Caco-2 (cell line): ENCODE results near the gene SMARCA2. TPM values are rescaled to one million over a fixed set of nuclear protein-coding genes. Genes with fewer than 3 reads are reported as not detected.

Experiments used
- BruUV-seq: library from RNA; stranded (reverse); fragments of 400-500 nt; replicated peaks from 2 replicates; lab custom pipeline; 2021; lab: Mats Ljungman, UMichigan
- CTCF ChIA-PET: fragments of 300-600 bp; sonication (Branson Sonifier 250); formaldehyde crosslinking; loops from one replicate; lab custom pipeline; 2022; ENCODE audit warnings: antibody characterized with exemption; lab: Charles Lee
- POLR2A ChIA-PET: fragments of 300-600 bp; sonication (Branson Sonifier 250); formaldehyde crosslinking; loops from one replicate; lab custom pipeline; 2022; ENCODE audit warnings: antibody characterized with exemption; lab: Charles Lee
- DNase-seq, 2 experiments: peaks; one replicate each; pipeline versions ENCODE4 v3.0.0 to v3.0.0-alpha.2; 2020 to 2022
- H3K27me3 ChIP-seq: replicated peaks from 2 replicates; pipeline ENCODE4 v1.6.0; 2011; ENCODE audit warnings: low read length; ENCODE audit not compliant: control insufficient read depth, insufficient read depth
- H3K36me3 ChIP-seq: 2 replicates; pipeline ENCODE4 v1.5.1; 2011; ENCODE audit warnings: low read length; ENCODE audit not compliant: control insufficient read depth, insufficient read depth
- H3K4me1 ChIP-seq: fragments of 250-450 bp; sonication (Bioruptor Pico); 2 replicates; pipeline ENCODE4 v1.5.1; 2020; ENCODE audit warnings: mild to moderate bottlenecking
- H3K4me3 ChIP-seq: 2 replicates; pipeline ENCODE4 v1.5.1; 2011; ENCODE audit warnings: low read depth, mild to moderate bottlenecking, control low read depth, low read length
- H3K9me3 ChIP-seq: fragments of 250-450 bp; sonication (Bioruptor Pico); 2 replicates; pipeline ENCODE4 v1.5.1; 2020; ENCODE audit warnings: mild to moderate bottlenecking, moderate library complexity
- H3K27ac Mint-ChIP-seq: one replicate; pipeline ENCODE4 v1.8.0; 2022; ENCODE audit warnings: mixed read lengths; ENCODE audit not compliant: unreplicated experiment
- H3K27me3 Mint-ChIP-seq: one replicate; pipeline ENCODE4 v1.8.0; 2022; ENCODE audit warnings: mixed read lengths; ENCODE audit not compliant: insufficient read depth, unreplicated experiment
- H3K36me3 Mint-ChIP-seq: one replicate; pipeline ENCODE4 v1.8.0; 2022; ENCODE audit warnings: mild to moderate bottlenecking, mixed read lengths; ENCODE audit not compliant: insufficient read depth, unreplicated experiment
- H3K4me1 Mint-ChIP-seq: one replicate; pipeline ENCODE4 v1.8.0; 2022; ENCODE audit warnings: low read depth, mixed read lengths; ENCODE audit not compliant: unreplicated experiment
- H3K4me3 Mint-ChIP-seq: one replicate; pipeline ENCODE4 v1.8.0; 2022; ENCODE audit warnings: mild to moderate bottlenecking, moderate library complexity, mixed read lengths; ENCODE audit not compliant: unreplicated experiment
- H3K9me3 Mint-ChIP-seq: one replicate; pipeline ENCODE4 v1.8.0; 2022; ENCODE audit warnings: mixed read lengths; ENCODE audit not compliant: unreplicated experiment
- CTCF ChIP-seq, 2 experiments: fragments of 200-600 bp in 1 of 2; IDR thresholded peaks; 1 replicate in 1 of 2; 2 replicates in 1 of 2; pipeline versions ENCODE4 v1.5.1 to v1.8.0; 2011 to 2022; ENCODE audit warnings: antibody characterized with exemption in 1 of 2, control low read depth in 1 of 2, inconsistent platforms in 1 of 2, low read depth in 1 of 2, low read length in 1 of 2, mild to moderate bottlenecking in 1 of 2, moderate library complexity in 1 of 2; ENCODE audit not compliant: insufficient read depth in 1 of 2, severe bottlenecking in 1 of 2, unreplicated experiment in 1 of 2
- intact Hi-C: fragments of 100-400 bp; cut with micrococcal nuclease; formaldehyde crosslinking; loops from one replicate; pipeline ENCODE4 v1.10.0; 2022; ENCODE audit not compliant: unreplicated experiment
- total RNA-seq: library from RNA; stranded (reverse); gene quantifications from 2 replicates; pipeline ENCODE4 v1.2.3, GENCODE V29; 2022

Gene SMARCA2
- total RNA-seq, 1 experiment from 2014 or later: 13.5 TPM

- Mint-ChIP-seq H3K36me3 (no peaks in the 10 kb centered on the region), H3K4me1 (no peaks in the 10 kb centered on the region), H3K27me3 (no peaks in the 10 kb centered on the region), H3K27ac (no peak overlapping the region), H3K9me3 (no peaks in the 10 kb centered on the region), H3K4me3 (no peak overlapping the region)
- DNase-seq: no peak
- no TSS peak for BruUV-seq
- ChIA-PET POLR2A (no interaction called here), CTCF (no interaction called here)
- peaks cover 8% of the 10 kb centered on the region; the same call in 1 of the 2 replicates for H3K4me1 ChIP-seq
- TF ChIP-seq CTCF (IDR thresholded peaks at IDR 0.05; ENCODE audit: insufficient read depth in 1 of 2, low read depth in 1 of 2, low read length in 1 of 2, severe bottlenecking in 1 of 2, unreplicated experiment in 1 of 2): no peak
- no peaks in the 10 kb centered on the region for H3K9me3 ChIP-seq
- H3K36me3 ChIP-seq: no peaks in the 10 kb centered on the region
- H3K4me3 ChIP-seq: no peak overlapping the region
- intact Hi-C loops: no loop called here
- H3K27me3 ChIP-seq: no peaks in the 10 kb centered on the region
Measured at GRCh38 chr9:2227144-2227867, 212.2 kb downstream of the SMARCA2 start.

GRCh38 chr9:2228132-2228531 lies 213.0 kb downstream of the SMARCA2 start:
- H3K4me3 Mint-ChIP-seq: no peak overlapping the region
- Histone ChIP-seq H3K4me1 (peaks cover 8% of the 10 kb centered on the region; the same call in 1 of the 2 replicates), H3K4me3 (no peak overlapping the region), H3K36me3 (no peaks in the 10 kb centered on the region), H3K9me3 (no peaks in the 10 kb centered on the region), H3K27me3 (no peaks in the 10 kb centered on the region)
- DNase-seq: peak in 1 of 2 experiments; percentile 40
- H3K36me3 Mint-ChIP-seq: no peaks in the 10 kb centered on the region
- no peaks in the 10 kb centered on the region for H3K4me1 Mint-ChIP-seq
- CTCF ChIA-PET: no interaction called here
- BruUV-seq: no TSS peak
- TF ChIP-seq CTCF (IDR thresholded peaks at IDR 0.05; ENCODE audit: insufficient read depth in 1 of 2, low read depth in 1 of 2, low read length in 1 of 2, severe bottlenecking in 1 of 2, unreplicated experiment in 1 of 2): peak in 1 of 2 experiments; percentile 3
- POLR2A ChIA-PET: no interaction called here
- H3K9me3 Mint-ChIP-seq: no peaks in the 10 kb centered on the region
- H3K27ac Mint-ChIP-seq: no peak overlapping the region
- intact Hi-C loops: no loop called here
- H3K27me3 Mint-ChIP-seq: no peaks in the 10 kb centered on the region

- BruUV-seq: no TSS peak
- no peak for TF ChIP-seq CTCF (IDR thresholded peaks at IDR 0.05; ENCODE audit: insufficient read depth in 1 of 2, low read depth in 1 of 2, low read length in 1 of 2, severe bottlenecking in 1 of 2, unreplicated experiment in 1 of 2)
- Histone ChIP-seq H3K9me3 (no peaks in the 10 kb centered on the region), H3K27me3 (no peaks in the 10 kb centered on the region), H3K4me3 (no peak overlapping the region), H3K36me3 (no peaks in the 10 kb centered on the region), H3K4me1 (peaks cover 8% of the 10 kb centered on the region; the same call in 1 of the 2 replicates)
- no peak overlapping the region for H3K27ac Mint-ChIP-seq
- H3K27me3 Mint-ChIP-seq: no peaks in the 10 kb centered on the region
- H3K4me3 Mint-ChIP-seq: no peak overlapping the region
- POLR2A ChIA-PET: no interaction called here
- H3K36me3 Mint-ChIP-seq: no peaks in the 10 kb centered on the region
- DNase-seq: no peak
- no peaks in the 10 kb centered on the region for H3K9me3 Mint-ChIP-seq
- H3K4me1 Mint-ChIP-seq: no peaks in the 10 kb centered on the region
- intact Hi-C loops: no loop called here
- CTCF ChIA-PET: no interaction called here
Measured at GRCh38 chr9:2228641-2229040, 213.5 kb downstream of the SMARCA2 start.
